ENCODE results near the gene USP35.

USP35 gene

GRCh38 chr11:78209478-78209877, 20.8 kb downstream of the USP35 start:
- Histone ChIP-seq H3K9me2 (ENCODE audit: low read depth, low read length) (no peaks in the 10 kb centered on the region), H3K36me3 (ENCODE audit: insufficient read depth, low read length) (no peaks in the 10 kb centered on the region), H3K4me3 (ENCODE audit: low read depth, low read length, poor library complexity, severe bottlenecking) (no peak overlapping the region), H2AFZ (ENCODE audit: low read length) (no peak overlapping the region), H3K79me2 (ENCODE audit: insufficient read depth, low read length) (no peaks in the 10 kb centered on the region), H3K9me3 (ENCODE audit: low read length) (no peaks in the 10 kb centered on the region), H3K4me1 (ENCODE audit: insufficient read depth, low read length, severe bottlenecking) (no peaks in the 10 kb centered on the region), H3K4me2 (ENCODE audit: low read length) (no peak overlapping the region), H4K20me1 (ENCODE audit: insufficient read depth, low read length) (no peaks in the 10 kb centered on the region), H3F3A (ENCODE audit: insufficient read depth, low read length) (no peaks in the 10 kb centered on the region), H3K27ac (ENCODE audit: low read depth, low read length, poor library complexity, severe bottlenecking) (no peak overlapping the region), H3K9ac (ENCODE audit: low read length) (no peak overlapping the region), H3K27me3 (ENCODE audit: insufficient read depth, low read length) (no peaks in the 10 kb centered on the region)
- TF ChIP-seq CTCF (IDR thresholded peaks at IDR 0.05; ENCODE audit: low read length) (no peak), EZH2 (IDR thresholded peaks at IDR 0.05; ENCODE audit: borderline replicate concordance, low read length) (no peak)

GRCh38 chr11:78210000-78210608, 21.4 kb downstream of the USP35 start:
- Histone ChIP-seq H3K36me3 (ENCODE audit: insufficient read depth, low read length) (no peaks in the 10 kb centered on the region), H3K9me2 (ENCODE audit: low read depth, low read length) (no peaks in the 10 kb centered on the region), H3K4me2 (ENCODE audit: low read length) (no peak overlapping the region), H3K27ac (ENCODE audit: low read depth, low read length, poor library complexity, severe bottlenecking) (no peak overlapping the region), H3K27me3 (ENCODE audit: insufficient read depth, low read length) (no peaks in the 10 kb centered on the region), H4K20me1 (ENCODE audit: insufficient read depth, low read length) (no peaks in the 10 kb centered on the region), H3F3A (ENCODE audit: insufficient read depth, low read length) (no peaks in the 10 kb centered on the region), H3K79me2 (ENCODE audit: insufficient read depth, low read length) (no peaks in the 10 kb centered on the region), H3K9ac (ENCODE audit: low read length) (no peak overlapping the region), H3K4me1 (ENCODE audit: insufficient read depth, low read length, severe bottlenecking) (no peaks in the 10 kb centered on the region), H2AFZ (ENCODE audit: low read length) (no peak overlapping the region), H3K4me3 (ENCODE audit: low read depth, low read length, poor library complexity, severe bottlenecking) (no peak overlapping the region), H3K9me3 (ENCODE audit: low read length) (no peaks in the 10 kb centered on the region)
- TF ChIP-seq CTCF (IDR thresholded peaks at IDR 0.05; ENCODE audit: low read length) (no peak), EZH2 (IDR thresholded peaks at IDR 0.05; ENCODE audit: borderline replicate concordance, low read length) (no peak)

- no peaks in the 10 kb centered on the region for H3F3A ChIP-seq (ENCODE audit: insufficient read depth, low read length)
- no peaks in the 10 kb centered on the region for H3K27me3 ChIP-seq (ENCODE audit: insufficient read depth, low read length)
- no peaks in the 10 kb centered on the region for H3K79me2 ChIP-seq (ENCODE audit: insufficient read depth, low read length)
- no peak overlapping the region for H3K9ac ChIP-seq (ENCODE audit: low read length)
- no peaks in the 10 kb centered on the region for H3K36me3 ChIP-seq (ENCODE audit: insufficient read depth, low read length)
- TF ChIP-seq EZH2 (IDR thresholded peaks at IDR 0.05; ENCODE audit: borderline replicate concordance, low read length): no peak
- no peak for TF ChIP-seq CTCF (IDR thresholded peaks at IDR 0.05; ENCODE audit: low read length)
- no peaks in the 10 kb centered on the region for H4K20me1 ChIP-seq (ENCODE audit: insufficient read depth, low read length)
- H3K27ac ChIP-seq (ENCODE audit: low read depth, low read length, poor library complexity, severe bottlenecking): no peak overlapping the region
- H2AFZ ChIP-seq (ENCODE audit: low read length): no peak overlapping the region
- H3K4me3 ChIP-seq (ENCODE audit: low read depth, low read length, poor library complexity, severe bottlenecking): no peak overlapping the region
- no peak overlapping the region for H3K4me2 ChIP-seq (ENCODE audit: low read length)
- no peaks in the 10 kb centered on the region for H3K9me3 ChIP-seq (ENCODE audit: low read length)
- H3K4me1 ChIP-seq (ENCODE audit: insufficient read depth, low read length, severe bottlenecking): no peaks in the 10 kb centered on the region
- no peaks in the 10 kb centered on the region for H3K9me2 ChIP-seq (ENCODE audit: low read depth, low read length)
Measured at GRCh38 chr11:78211565-78211964, 22.8 kb downstream of the USP35 start.
